ENCODE measurements around the gene ADARB1. TPM values are rescaled to one million over a fixed set of nuclear protein-coding genes. Genes with fewer than 3 reads are reported as not detected.

The ADARB1 gene
- total RNA-seq, 3 donors from 2014 or later (not counting 1 experiment from before 2014, with no cell fraction given): 20.7 to 28.0 (median 26.6) TPM

DNA sequence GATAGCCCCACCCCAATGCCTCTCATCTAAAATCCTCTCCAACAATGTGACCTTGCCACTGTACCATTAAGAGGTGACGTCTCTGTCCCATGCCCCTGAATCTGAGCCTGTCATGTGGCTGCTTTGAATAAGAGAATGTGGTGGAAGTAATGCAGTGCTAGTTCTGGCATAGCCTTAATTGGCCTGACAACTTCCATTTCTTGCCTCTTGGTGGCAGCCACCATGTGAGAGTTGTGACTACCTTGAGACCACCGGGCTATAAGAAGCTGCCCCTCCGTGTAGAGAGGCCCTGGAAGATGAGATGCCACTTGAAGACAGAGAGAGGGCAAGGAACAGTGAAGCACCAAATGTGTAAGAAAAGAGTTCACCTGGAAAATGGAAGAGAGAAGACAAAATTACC lies 118.0 kb downstream of the ADARB1 start:
- Mint-ChIP-seq H3K4me1 (no peaks in the 10 kb centered on the region), H3K36me3 (peaks cover 39% of the 10 kb centered on the region)

DNA sequence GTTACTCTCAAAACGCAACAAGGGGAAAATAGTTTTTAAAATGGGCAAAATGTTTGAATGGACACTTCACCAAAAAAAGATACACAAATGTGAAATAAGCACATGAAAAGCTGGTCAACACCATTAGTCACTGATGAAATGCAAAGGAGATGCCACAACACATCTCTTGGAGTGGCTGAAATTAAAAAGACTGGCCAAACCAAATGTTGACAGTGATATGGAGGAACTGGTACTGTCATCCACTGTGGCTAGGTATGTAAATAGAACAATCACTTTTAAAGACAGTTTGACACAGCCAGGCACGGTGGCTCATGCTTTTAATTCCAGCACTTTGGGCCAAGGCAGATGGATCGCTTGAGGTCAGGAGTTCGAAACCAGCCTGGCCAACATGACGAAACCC lies 122.2 kb downstream of the ADARB1 start:
- Mint-ChIP-seq H3K36me3 (no peaks in the 10 kb centered on the region), H3K9me3 (no peaks in the 10 kb centered on the region), H3K27me3 (ENCODE audit: low read depth in 2 of 2) (peaks cover 0 to 9% of the 10 kb centered on the region in 2 donors), H3K4me3 (no peak overlapping the region), H3K4me1 (peaks cover 8 to 10% of the 10 kb centered on the region in 2 donors), H3K27ac (no peak overlapping the region)
- H3K4me1 ChIP-seq (ENCODE audit: control insufficient read depth, insufficient read depth, low read length): peaks cover 11% of the 10 kb centered on the region
- DNase-seq (no peak), ATAC-seq (no peak)
- H3K4me3 ChIP-seq (ENCODE audit: low read length): no peak overlapping the region
- WGBS (ENCODE audit: insufficient coverage): 97% methylated on average over 5 of the region's 5 CpGs
- no peak for TF ChIP-seq CTCF (IDR thresholded peaks at IDR 0.05)
- H3K9me3 ChIP-seq (ENCODE audit: control insufficient read depth, insufficient read depth, low read length): no peaks in the 10 kb centered on the region
- H3K36me3 ChIP-seq (ENCODE audit: control insufficient read depth, insufficient read depth, low read length): peaks cover 4% of the 10 kb centered on the region
- intact Hi-C loops (cut with micrococcal nuclease): no loop called here
- no peaks in the 10 kb centered on the region for H3K27me3 ChIP-seq (ENCODE audit: control insufficient read depth, insufficient read depth, low read length)
- H3K27ac ChIP-seq (ENCODE audit: low read length): no peak overlapping the region

More for the DNA sequence above, 118.0 kb downstream of the ADARB1 start:
- no peak for ATAC-seq
- no peak for TF ChIP-seq CTCF (IDR thresholded peaks at IDR 0.05)
- Mint-ChIP-seq H3K27ac (no peak overlapping the region), H3K27me3 (ENCODE audit: low read depth in 2 of 2) (peaks cover 0 to 9% of the 10 kb centered on the region in 2 donors), H3K9me3 (peaks cover 9 to 15% of the 10 kb centered on the region in 2 donors), H3K4me3 (no peak overlapping the region)
- Histone ChIP-seq H3K9me3 (ENCODE audit: control insufficient read depth, insufficient read depth, low read length) (peaks cover 15% of the 10 kb centered on the region), H3K27me3 (ENCODE audit: control insufficient read depth, insufficient read depth, low read length) (no peaks in the 10 kb centered on the region), H3K36me3 (ENCODE audit: control insufficient read depth, insufficient read depth, low read length) (peaks cover 29% of the 10 kb centered on the region), H3K27ac (ENCODE audit: low read length) (no peak overlapping the region), H3K4me3 (ENCODE audit: low read length) (no peak overlapping the region), H3K4me1 (ENCODE audit: control insufficient read depth, insufficient read depth, low read length) (no peaks in the 10 kb centered on the region)
- intact Hi-C loops (cut with micrococcal nuclease): no loop called here
- DNase-seq: no peak
- 86% methylated on average over 3 of the region's 3 CpGs for WGBS (ENCODE audit: insufficient coverage)

DNA sequence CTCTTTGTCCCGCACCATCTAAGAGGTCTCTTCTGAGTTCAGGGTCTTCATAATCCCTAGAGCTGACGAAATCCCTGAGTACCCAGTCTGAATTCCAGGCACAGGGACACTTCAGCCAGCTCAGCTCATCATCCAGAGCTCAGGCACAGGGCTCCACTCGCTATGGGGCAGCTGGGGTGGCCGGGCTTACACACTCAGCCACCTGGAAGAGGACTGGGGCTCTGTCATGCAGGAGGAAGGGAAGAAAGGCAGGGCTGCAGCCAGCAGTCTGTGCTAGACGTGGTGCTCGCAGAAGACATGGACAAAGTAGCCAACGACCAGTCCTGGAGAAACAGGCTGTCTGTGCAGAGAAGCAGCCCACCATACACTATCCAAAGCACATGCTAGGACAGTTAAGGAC lies 124.8 kb downstream of the ADARB1 start:
- no peak overlapping the region for H3K4me3 ChIP-seq (ENCODE audit: low read length)
- H3K4me3 Mint-ChIP-seq: no peak overlapping the region
- no peaks in the 10 kb centered on the region for H3K27me3 ChIP-seq (ENCODE audit: control insufficient read depth, insufficient read depth, low read length)
- H3K36me3 Mint-ChIP-seq: no peaks in the 10 kb centered on the region
- DNase-seq (no peak), ATAC-seq (no peak)
- 97% methylated on average over 7 of the region's 7 CpGs for WGBS (ENCODE audit: insufficient coverage)
- no peaks in the 10 kb centered on the region for H3K9me3 ChIP-seq (ENCODE audit: control insufficient read depth, insufficient read depth, low read length)
- no peak for TF ChIP-seq CTCF (IDR thresholded peaks at IDR 0.05)
- no peaks in the 10 kb centered on the region for H3K9me3 Mint-ChIP-seq
- no peak overlapping the region for H3K27ac Mint-ChIP-seq
- H3K27ac ChIP-seq (ENCODE audit: low read length): no peak overlapping the region
- H3K4me1 Mint-ChIP-seq: peaks cover 8 to 14% of the 10 kb centered on the region in 2 donors
- intact Hi-C loops (cut with micrococcal nuclease): no loop called here
- peaks cover 8% of the 10 kb centered on the region for H3K36me3 ChIP-seq (ENCODE audit: control insufficient read depth, insufficient read depth, low read length)
- peaks cover 0 to 9% of the 10 kb centered on the region in 2 donors for H3K27me3 Mint-ChIP-seq (ENCODE audit: low read depth in 2 of 2)
- peaks cover 11% of the 10 kb centered on the region for H3K4me1 ChIP-seq (ENCODE audit: control insufficient read depth, insufficient read depth, low read length)

DNA sequence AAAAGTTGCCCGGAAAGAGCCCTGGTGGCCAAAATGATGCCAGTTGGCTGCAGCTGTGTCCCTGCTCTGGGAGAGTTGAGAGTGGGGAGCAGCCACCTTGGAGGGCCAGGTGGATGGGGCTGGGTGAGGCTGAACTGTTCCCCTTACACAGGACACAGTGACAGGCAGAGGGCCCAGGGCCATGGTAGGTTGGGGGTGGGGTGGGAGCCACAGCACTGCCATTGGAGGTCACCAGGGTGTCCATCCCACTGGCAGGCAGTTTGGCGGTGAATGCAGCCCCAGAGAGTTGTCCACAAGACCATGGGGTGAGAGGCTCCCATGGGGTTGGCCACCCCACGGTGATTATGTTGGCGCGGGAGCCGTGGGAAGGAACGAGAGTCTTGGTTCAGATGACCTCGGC lies 125.7 kb downstream of the ADARB1 start:
- 97% methylated on average over 8 of the region's 8 CpGs for WGBS (ENCODE audit: insufficient coverage)
- H3K9me3 ChIP-seq (ENCODE audit: control insufficient read depth, insufficient read depth, low read length): no peaks in the 10 kb centered on the region
- H3K4me1 ChIP-seq (ENCODE audit: control insufficient read depth, insufficient read depth, low read length): peaks cover 11% of the 10 kb centered on the region
- H3K27me3 Mint-ChIP-seq (ENCODE audit: low read depth in 2 of 2): peaks cover 0 to 3% of the 10 kb centered on the region in 2 donors
- no peak for DNase-seq
- no peaks in the 10 kb centered on the region for H3K36me3 Mint-ChIP-seq
- H3K27ac Mint-ChIP-seq: no peak overlapping the region
- H3K4me1 Mint-ChIP-seq: peaks cover 8 to 14% of the 10 kb centered on the region in 2 donors
- H3K9me3 Mint-ChIP-seq: no peaks in the 10 kb centered on the region
- no peak overlapping the region for H3K4me3 Mint-ChIP-seq
- ATAC-seq: no peak
- intact Hi-C loops (cut with micrococcal nuclease): no loop called here
- no peak overlapping the region for H3K27ac ChIP-seq (ENCODE audit: low read length)
- no peak overlapping the region for H3K4me3 ChIP-seq (ENCODE audit: low read length)
- H3K36me3 ChIP-seq (ENCODE audit: control insufficient read depth, insufficient read depth, low read length): peaks cover 13% of the 10 kb centered on the region
- no peak for TF ChIP-seq CTCF (IDR thresholded peaks at IDR 0.05)
- H3K27me3 ChIP-seq (ENCODE audit: control insufficient read depth, insufficient read depth, low read length): no peaks in the 10 kb centered on the region
